Measurements from ENCODE around the gene CRB1.

The CRB1 gene

DNA sequence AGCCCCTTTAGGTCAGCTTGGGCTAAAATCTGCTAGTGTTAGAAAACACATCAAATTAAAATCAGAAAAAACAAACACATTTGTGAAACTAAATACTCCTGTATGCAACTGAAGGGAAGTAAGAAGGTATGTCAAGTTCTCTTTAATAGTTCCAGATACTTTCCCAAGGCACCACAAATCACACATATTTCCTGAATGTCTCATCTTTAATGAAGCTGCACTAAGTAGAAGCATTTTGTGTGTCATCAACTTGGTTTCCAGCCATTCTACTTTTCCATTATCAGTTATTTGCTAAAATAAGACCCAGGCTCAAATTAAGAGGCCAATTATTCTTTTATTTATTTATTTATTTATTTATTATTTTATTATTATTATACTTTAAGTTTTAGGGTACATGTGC, 34.7 kb downstream of the CRB1 start:
- in situ Hi-C loops (cut with MboI; ENCODE audit: low sequenced_read_pairs): no loop called here

DNA sequence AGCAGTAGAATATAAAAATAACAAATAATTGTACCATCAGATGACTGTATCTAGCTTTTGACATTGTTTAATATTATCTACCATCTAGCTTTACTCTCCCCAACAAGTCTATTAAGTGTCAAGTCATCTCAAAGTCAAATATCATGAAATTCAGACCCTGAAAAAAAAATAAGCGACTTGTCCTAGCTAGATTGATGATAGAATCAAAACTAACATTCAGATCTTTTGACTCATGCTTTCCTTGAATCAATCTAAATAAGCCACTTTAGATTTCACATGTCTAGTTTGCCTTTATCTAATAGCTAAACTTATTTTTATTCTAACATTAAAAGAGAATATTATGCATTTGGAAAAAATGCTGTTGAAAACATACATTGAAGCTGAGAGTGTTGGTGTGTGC, 35.4 kb downstream of the CRB1 start:
- in situ Hi-C loops (cut with MboI; ENCODE audit: low sequenced_read_pairs): no loop called here

DNA sequence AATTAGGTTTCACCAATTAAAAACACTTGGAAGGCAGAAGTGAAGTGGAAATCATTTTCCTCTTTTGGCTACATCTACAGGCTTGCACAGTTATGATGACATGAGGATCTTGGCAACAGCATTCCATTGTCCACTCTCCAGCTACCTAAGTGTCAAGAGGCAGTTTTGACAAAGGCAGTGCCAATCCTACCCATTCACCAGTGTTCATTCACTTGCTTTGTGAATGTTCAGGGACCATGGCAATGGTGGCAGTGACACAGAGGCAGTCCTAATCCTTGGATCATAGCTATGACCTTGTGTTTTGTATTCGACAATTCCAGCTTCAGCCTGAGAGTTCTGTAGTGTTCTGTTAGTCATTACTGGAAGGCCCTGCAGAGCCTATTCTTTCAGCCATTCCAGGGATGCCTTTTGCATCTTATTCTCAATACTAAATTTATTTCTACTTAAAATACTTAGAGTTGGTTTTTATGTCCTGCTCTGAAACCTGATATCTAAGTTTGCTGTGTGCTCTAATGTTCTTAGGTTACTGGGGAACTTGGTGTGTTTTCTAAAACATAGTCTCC, 36.7 kb downstream of the CRB1 start:
- in situ Hi-C loops (cut with MboI; ENCODE audit: low sequenced_read_pairs): no loop called here

DNA sequence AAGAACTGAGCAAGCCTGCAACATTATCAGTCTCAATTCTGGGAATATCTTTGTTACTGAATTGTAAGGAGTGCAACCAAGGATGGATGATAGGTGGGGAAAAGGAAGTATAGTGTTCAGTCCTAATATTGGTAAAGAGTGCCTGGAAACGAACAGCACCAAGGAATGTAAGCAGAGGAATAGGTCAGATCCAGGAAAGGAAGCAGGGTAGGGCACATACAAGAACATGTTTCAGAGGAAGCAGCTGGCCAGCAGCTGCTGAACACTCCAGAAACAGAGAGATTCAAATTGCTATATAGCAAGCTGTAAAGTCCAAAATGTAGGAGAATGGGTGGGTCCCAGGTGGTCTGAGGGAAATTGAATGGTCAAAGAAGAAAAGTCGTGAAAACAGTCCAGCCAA, 37.9 kb downstream of the CRB1 start:
- in situ Hi-C loops (cut with MboI; ENCODE audit: low sequenced_read_pairs): no loop called here

DNA sequence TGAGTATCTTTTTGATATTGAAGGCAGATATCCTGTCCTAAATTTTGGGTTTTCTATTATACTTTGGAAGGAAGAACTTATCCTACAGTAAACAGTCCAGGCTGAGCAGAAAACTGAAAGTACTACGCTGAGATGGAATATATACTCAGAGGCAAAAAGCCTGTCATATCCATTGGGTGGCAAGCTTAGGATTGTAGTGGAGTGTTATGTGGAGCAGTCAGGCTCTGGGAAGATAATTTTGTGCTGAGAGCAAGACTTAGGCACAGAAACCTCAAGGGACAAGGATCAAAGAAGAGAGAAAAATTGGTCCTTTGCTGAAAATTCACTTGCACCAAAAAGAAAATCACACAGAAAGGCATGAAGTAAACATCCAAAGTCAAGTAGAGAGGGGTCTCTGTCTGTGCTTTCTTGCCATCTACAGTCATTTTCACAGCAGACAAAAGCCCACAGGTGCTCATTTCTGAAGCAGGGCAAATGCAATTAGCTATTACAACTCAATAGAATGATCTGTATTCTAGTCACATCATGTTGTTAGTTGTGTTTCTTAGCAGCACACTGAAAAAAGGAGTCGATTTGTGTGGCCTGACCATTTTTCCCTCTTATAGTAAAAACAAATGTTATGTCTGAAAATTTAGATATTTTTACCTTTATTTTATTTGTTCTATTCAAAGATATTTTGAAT, 38.5 kb downstream of the CRB1 start:
- in situ Hi-C loops (cut with MboI; ENCODE audit: low sequenced_read_pairs): no loop called here

DNA sequence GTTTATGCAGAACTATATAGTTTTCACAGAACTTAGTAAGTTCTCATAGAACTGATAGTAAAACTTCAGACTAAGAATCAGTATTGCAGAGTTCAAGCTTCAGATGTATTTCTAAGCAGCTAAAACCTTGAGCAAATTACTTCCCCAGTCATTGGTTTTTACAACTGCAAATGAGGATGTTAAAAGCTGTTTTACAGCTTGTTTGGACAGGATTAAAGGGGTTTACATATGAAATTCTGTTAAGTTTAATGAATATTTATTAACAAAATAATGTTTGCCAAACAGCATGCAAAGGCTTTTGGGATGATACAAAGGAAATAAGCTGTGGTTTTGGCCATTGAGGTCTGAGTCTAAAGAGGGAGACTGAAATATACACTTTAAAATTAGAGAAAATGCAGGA, 39.1 kb downstream of the CRB1 start:
- in situ Hi-C loops (cut with MboI; ENCODE audit: low sequenced_read_pairs): no loop called here

DNA sequence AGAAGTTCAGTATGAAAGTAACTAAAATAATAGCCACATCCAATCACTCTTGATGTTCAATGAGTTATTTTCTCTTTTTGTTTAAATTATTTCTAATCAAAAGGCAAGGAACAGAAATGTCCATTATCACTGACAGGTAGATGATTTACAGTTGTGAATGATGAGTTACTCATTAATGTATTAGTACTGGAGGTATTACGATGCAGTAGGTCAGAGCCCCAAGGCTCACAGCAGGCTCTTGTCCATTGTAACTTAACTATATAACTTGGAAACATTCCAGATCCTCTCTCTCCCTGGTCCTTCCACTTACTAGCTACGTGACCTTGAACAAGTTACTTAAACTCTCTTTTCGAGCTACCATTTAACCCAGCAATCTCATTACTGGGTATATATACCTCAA, 39.5 kb downstream of the CRB1 start:
- in situ Hi-C loops (cut with MboI; ENCODE audit: low sequenced_read_pairs): no loop called here

DNA sequence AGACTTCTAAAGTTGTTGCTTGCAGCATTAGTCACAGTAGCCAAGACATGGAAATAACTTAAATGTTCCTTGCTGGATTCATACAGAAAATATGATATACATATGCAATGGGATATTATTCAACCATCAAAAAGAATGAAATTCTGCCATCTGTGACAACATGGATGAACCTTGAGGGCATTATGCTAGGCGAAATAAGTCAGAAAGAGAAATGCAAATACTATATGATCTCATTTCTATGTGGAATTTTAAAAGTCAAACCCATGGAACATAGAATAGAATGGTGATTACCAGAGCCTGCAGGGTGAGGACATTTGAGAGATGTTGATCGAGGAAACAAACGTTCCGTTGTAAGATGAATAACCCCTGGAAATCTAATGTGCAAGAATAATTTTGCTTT, 43.0 kb downstream of the CRB1 start:
- in situ Hi-C loops (cut with MboI; ENCODE audit: low sequenced_read_pairs): no loop called here

DNA sequence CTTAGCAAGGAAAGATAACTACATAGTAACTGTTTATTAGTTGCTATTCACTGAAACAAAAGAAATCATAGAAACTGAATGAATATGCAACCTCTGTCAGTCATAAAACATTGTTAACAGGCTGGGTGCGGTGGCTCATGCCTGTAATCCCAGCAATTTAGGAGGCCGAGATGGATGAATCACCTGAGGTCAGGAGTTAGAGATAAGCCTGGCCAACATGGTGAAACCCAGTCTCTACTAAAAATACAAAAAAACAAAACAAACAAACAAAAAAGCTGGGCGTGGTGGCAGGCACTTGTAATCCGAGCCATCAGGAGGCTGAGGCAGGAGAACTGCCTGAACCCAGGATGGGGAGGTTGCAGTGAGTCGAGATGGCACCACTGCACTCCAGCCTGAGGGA, 44.1 kb downstream of the CRB1 start:
- in situ Hi-C loops (cut with MboI; ENCODE audit: low sequenced_read_pairs): no loop called here

DNA sequence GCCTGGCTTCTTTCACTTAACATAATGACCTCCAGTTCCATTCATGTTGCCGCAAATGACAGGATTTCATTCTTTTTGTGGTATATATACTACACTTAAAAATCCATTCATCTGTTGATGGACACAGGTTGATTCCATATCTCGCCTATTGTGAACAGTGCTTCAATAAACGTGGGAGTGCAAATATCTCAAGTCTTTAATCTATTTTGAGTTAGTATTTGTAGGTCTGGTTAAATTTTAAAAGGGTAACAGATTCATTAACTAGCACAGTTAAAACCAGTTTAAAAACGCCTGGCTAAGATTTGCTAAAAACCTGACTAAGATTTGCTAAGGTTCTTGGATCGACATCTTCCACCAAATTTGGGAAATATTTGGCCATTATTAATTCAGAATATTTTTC, 45.7 kb downstream of the CRB1 start:
- in situ Hi-C loops (cut with MboI; ENCODE audit: low sequenced_read_pairs): no loop called here

DNA sequence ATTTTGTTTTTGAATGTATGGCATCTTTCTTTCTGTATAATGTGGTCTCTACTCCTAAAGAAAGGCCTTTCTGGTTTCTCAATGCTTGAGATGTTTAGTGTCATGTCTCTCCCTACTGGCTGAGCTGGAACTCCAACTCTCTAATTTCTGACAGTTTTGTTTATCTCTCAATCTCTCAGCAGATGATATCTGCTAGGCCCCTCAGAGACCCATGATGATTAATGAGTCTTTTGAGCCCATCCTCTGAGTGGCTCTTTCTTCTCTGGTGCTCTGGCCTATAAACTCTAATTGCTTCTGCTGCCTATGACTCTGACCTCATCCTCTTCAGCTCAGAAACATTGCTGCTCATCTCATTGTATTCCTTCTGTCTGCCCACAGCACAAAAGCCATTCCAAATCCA, 46.6 kb downstream of the CRB1 start:
- in situ Hi-C loops (cut with MboI; ENCODE audit: low sequenced_read_pairs): no loop called here

DNA sequence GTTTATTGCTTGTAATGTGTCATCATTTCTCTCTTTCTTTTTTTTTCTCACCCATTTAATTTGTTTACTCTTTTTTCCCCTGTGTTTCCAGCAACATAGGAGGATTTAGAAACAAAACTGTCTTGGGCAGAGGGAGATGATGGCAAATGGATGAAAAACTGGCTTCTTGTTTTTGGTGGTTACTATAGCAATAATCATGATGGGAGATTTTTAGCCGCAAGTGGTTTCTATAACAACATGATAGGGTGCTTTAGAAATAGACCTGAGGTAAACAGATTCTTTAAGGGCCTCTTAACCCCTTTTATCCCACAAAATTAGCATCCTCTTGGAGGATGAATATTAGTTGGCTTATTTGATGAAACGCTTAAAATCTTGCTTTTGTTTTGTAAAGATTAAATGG, 51.6 kb downstream of the CRB1 start:
- in situ Hi-C loops (cut with MboI; ENCODE audit: low sequenced_read_pairs): no loop called here

DNA sequence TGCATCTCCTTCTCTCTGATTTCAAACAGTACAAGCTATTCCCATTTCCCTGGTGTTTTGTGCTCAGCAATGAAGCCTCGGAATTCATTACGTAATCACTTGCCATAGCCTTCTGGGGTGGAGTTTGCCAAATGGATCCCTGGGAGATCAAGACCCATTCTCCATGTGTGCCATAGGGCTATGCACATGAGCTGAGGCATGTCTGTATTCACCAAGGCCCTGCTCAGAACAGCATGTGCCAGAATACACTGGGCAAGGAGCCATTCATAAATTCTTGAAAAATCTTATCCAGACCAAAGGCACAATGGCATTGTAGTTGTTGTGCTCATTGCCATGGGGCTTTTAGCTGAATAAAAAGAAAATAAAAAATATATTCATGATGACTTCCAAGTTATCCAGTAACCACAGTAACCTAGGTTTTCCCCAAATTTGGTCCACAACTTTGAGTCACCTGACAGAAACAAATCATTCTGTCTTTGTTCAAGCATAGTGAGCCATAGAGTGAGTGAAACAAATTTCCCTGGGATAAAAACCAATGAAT, 53.0 kb downstream of the CRB1 start:
- in situ Hi-C loops (cut with MboI; ENCODE audit: low sequenced_read_pairs): no loop called here

DNA sequence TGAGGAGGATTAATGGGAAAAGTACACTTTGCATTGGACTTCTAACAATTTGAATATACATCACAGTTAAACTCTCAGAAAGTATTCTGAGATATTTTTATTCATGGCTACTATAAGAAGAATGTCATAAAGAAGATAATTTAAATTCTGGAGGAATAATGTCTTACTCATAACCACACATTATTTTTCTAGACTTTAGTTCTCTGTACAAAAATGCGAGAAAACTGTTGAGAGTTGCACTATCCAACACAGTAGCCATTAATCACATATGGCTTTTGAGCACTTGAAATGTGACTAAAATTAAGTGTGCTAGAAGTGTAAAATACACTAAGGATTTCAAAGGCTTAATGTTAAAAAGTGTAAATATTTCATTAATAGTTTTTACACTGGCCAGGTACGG, 53.8 kb downstream of the CRB1 start:
- in situ Hi-C loops (cut with MboI; ENCODE audit: low sequenced_read_pairs): no loop called here

DNA sequence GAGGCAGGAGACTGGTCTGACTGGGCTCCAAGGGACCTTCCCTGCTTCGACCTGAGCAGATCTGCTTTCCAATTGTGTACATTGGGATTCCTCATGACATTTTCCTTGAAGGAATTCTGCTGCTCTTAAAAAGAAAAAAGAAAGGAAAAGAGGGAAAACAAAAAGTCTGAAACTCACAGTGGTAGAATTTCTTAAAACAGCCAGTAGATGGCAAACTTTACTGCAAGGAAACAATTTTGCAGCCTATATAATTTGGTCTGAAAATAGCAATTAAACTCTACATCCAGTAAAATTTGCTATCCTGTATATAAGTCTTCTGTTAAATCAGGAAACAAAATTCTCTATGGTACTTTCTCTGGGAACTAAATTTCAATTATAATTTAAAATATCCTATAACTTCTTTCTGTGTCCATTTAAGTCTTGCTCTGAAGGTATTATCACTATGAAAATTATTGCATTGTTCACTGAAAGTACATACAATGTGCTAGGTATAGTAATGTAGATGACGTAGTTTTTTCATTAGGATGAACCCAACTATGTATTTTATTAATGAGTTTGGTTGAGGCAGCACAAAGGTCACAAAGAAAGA, 59.8 kb downstream of the CRB1 start:
- in situ Hi-C loops (cut with MboI; ENCODE audit: low sequenced_read_pairs): no loop called here

DNA sequence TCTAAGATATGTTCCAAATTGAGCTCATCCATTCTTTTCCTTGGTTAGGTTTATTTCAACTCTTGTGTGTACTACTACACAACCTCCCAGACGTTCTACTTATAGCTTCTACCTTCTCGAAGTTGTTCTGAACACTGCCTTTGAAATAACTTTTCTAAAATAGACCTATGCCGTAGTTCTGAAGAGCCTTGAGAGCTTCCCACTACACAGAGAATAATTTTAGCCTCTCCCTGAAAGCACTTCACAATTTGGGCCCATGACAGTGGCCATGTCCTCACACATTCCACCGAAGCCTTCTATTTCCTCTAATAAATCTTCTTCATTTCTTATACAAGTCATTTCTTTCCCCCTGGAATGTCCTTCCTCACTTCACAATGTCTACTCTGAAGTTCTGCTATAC, 62.2 kb downstream of the CRB1 start:
- in situ Hi-C loops (cut with MboI; ENCODE audit: low sequenced_read_pairs): no loop called here

DNA sequence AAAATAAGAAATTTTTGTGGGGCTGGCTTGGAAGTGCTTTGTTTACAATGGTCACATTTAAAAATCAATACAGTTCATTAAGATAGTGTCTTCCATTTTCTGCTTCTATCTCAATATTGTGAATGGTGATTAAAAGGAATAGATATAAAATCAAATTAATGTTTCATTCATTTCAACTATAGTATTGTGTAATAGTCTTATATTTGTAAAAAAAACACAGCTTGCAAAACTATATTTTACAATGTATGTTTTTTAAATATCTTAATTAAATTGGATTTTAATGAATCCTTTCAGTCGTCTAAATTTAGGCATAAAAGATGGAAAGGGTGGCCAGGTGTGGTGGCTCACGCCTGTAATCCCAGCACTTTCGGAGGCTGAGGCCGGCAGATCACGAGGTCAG, 63.5 kb downstream of the CRB1 start:
- in situ Hi-C loops (cut with MboI; ENCODE audit: low sequenced_read_pairs): no loop called here

DNA sequence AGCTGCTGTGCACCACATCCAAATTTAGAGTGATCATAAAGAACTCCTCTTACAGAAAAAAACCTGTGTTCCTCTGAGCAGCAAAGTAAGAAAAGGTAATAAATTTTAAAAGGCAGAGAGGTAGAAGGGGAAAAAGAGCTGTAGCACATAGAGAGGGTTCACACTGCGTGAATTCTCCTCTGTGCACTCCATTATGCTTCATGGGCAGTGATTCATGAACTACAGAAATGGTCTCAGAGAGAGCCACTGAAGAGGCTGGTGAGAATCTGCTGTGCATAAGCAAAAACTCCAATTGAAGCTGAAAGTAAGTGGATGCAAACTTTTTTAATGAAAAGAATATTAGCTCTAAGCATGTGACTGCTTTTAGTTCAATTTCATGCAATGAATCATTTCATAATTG, 65.0 kb downstream of the CRB1 start:
- in situ Hi-C loops (cut with MboI; ENCODE audit: low sequenced_read_pairs): no loop called here

DNA sequence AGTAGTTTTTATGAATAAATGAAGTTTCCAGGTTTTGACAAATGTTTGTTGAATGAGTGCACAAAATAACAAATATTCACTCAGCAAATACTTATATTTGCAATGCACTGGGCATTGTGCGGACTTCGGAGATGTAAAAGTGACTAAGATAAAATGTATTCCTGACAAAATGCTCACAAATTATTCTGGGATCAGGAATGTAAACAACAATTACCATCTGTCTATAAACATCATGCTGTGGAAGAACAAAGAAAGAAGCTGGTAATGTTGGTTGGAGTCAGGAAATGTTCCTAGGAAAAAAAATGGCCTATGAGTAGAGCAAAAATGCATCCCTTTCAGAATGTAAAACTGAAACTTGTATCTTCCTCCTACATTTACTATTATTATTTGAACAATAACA, 68.5 kb downstream of the CRB1 start:
- in situ Hi-C loops (cut with MboI; ENCODE audit: low sequenced_read_pairs): no loop called here

DNA sequence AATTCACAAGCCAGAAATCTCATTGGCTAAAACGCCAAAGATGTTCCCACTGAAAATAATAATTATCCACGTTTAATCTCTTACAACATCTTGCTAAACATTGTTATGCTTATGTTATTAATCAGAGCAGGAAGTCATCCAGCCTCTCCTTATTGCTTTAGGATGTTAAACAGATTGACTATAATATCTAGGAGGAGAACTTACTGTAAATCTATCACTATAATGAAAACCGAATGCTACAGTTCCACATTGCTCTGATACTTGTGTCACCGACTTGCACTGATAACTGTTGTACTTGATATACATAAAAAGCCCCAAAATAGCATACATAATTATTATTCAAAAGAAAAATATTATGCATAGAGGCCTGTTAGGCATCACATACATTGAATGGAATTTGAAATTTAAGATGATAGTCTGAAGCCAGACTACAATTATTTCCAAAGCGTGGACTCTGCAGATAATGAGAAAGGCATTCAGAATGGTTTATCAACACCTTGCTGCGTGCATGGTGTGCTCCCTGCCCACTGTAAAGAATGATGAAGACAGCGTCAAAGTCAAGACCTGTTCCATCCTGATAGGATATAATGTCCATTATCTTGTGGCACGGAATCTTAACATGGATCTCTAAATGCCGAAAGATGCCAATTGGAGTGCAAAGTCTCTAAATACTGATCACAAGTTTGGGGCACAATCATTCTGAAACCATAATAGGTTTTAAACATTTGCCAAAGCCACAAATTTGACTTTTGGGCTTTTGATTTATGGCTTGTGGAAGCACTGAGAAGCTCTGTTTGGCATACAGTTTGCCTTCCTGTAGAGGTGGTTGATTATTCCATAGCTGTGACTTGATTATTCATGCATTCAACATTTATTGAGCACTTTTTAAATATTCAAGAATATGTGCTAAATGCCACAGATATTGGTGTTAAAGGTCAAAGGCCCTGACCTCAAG, 71.3 kb downstream of the CRB1 start:
- in situ Hi-C loops (cut with MboI; ENCODE audit: low sequenced_read_pairs): no loop called here

DNA sequence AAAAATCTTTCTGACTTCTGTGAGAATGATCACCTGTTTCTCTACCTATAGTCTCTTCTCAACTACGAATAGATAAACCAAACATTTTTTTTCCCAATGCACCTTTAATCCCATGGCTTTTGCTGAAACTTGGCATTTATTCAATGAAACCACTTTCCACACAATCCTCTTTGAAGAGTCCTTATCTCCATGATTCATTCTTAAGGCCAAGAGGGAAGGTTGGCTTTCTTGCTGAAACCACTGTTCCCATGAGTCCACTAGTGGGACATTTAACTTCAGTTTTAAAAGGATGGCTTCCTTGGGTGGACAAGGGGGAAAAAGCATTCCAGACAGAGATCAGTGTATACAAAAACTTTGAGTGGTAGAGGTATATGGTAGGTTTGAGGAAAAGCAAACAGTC, 73.6 kb downstream of the CRB1 start:
- in situ Hi-C loops (cut with MboI; ENCODE audit: low sequenced_read_pairs): no loop called here

Data from HL-60/S4 treated with retinoic acid at 250 ng/mL for 4 days and 3 days (cell line).